NCI-H2171 treated with DMSO at 0.1 percent for 48 hours (cell line): ENCODE results near the gene S100A7.
A peak's percentile ranks its signal among the peaks of the same experiment; 100 is the strongest.
"Not testable (repeated sequence)": the region's sequence is repeated elsewhere in the genome, so short reads cannot be mapped to it uniquely, and the experiment has no call there.

Experiments used
- DNase-seq: peaks from one replicate; lab custom pipeline; 2025; lab: John Stamatoyannopoulos, UW

S100A7 gene

DNA sequence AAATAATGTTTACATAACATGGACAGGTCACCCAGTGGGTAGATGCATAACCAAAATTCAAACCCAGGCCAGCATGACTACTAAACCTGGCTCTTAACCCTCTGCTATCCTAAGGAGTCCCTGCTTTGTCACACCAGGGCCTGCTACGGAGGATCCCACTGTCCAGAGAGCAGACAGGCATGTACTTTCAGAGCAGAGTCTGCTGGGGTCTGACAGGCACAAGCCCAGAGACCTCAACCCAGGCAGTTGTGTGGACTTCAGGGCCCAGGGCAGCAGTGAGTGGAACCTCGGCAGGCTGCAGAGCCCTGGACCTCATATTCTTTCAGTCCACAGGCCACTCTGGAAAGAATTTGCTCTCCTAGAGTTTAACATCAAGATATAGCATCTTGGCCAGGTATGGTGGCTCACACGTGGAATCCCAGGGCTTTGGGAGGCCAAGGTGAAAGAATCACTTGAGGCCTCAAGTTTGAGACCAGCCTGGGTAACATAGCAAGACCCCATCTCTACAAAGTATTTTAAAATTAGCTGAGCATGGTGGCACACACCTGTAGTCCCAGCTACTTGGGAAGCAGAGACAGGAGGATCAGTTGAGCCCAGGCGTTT, 16.1 kb upstream of the S100A7 start:
- no peak for DNase-seq

DNA sequence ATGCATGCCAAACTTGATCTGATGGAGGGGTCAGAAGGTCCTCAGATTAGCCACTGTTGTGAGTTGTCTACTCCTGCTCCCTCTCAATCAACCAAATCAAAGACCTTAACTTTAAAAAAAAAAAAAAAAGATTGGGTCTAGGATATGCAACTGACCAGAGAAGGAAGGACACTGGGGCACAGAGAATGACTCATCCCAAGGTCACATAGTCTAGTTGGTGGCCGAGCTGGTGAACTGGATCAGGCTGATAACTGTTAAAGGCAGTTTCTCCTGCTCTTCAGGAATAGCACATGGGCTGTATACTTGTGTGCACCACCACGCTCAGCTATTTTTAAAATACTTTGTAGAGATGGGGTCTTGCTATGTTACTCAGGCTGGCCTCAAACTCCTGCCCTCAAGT, 14.8 kb upstream of the S100A7 start:
- no peak for DNase-seq

DNA sequence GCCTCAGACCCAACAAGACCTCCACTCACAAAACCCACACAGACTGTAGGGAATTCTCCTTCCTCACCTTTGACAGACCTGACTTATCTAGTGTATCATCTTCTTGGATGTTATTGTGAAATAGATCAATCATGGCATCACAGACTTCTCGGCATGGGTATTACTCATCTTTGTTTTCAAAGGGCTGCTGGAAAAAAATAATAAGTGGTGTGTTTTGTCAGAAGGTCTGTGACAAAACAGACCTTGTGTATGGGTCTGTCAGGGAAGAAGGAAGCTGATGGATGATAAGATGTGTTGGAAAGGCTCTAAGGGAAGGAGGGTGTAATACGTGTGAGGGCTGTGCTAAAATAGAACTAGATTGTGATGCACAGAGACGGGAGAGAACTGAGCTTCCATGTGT, 13.9 kb upstream of the S100A7 start:
- DNase-seq: no peak

DNA sequence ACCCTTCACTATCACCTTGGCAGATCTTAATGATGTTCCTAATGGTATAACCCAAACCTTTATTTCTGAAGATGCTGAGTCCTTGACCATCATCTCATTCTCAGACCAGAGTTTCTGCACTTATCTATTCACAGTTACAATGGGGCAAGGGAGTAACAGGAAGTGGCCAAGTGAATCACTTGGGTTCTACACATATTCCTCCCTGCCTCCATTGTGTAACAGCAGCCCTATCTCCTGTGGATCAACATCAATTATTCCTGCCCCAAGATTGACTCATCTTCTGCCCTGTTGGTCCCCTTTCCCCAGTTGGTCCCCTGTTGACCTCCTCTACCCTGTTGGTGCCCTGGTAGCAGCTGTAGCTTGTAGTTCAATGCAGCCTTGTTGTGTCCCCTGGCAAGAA, 10.3 kb upstream of the S100A7 start:
- DNase-seq: no peak

DNA sequence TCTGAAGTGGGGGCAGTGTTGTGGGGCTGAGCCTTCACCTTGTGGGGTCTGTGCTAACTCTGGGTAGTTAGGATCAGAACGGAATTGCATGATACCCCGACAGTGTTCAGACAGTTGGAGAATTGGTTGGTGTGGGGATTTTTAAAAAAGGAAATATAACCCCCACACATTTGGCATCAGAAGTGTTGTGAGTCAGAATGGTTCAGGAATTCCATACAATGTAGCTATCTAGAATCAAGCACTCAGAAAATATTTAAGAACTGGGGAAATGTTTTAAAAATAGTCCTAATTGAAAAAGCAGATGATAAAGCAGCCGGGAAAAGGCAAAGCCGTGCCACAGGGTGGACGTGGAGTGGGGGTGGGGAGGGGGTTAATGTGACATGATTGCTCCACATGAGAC, 6.5 kb upstream of the S100A7 start:
- no peak for DNase-seq

DNA sequence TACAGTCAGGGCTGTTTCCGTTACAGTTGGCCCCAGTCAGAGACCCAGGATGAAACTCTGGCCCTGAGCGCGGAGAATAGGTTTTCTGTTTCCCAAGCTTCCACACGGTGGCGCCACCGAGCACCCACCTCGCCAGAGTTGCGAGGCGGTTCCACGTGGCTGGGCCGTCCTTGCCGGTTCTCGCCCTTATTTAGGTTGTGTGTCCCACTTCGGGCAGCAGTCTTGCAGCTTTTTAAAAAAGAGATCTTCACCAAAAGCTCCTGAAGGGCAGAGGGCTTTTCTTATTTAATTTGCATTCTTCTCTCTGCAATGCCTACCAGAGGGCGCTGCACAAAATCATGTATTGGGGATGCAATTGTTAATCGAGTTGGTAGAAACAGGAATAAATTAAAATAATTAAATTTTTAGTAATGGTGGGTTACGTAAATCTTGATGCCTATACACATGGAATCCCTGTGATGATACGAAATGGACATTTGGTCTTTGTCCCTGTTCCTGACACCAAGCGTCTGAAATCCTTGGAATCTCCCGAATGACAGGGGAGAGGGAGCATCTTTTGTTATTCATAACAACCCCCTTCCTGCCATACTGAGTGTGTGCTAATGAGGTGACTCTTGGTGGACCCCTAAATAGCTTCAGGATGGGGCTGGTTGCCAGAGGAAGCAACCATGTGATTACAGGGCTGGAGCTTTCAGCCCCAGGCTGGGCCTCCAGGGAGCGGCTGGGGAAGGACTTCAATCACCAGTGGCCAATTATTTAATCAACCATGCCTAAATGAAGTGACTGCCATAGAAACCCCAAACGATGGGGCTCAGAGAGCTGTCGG, 5.6 kb upstream of the S100A7 start:
- no peak for DNase-seq

DNA sequence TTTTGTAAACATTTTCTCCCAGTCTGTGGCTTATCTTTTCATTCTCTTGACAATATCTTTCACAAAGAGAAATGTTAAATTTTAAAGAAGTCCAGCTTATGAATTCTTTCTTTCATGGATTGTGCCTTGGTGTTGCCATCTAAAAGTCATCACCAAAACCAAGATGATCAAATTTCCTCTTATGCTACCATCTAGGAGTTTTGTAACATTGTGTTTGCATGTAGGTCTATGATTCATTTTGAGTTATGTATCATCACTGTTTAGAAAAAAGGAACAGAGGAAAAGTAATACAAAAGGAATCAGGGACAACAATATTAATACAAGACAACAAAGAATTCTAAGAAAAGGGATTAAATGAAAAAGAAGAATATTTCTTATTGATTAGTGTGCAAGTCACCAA, 2.3 kb upstream of the S100A7 start:
- not testable (repeated sequence) for DNase-seq

DNA sequence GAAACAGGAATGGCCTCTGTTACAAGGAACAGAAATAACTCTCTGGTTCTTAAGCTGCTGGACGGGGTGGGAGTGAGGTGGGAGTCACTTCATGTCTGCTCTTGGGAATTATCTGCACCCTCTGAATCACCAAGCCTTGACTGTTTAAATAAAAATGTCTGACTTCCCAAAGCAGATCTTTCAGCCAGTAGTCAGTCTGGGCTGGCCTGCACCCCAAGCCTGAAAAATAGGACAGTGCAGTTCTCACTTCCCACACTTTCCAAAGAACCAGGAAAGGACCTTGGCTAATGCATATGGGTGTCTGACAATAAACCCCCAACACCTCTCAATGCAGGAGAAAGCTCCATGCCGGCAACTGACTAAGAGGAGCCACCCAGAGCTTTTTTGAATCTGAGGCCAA, 796 bp downstream of the S100A7 start:
- DNase-seq: no peak

DNA sequence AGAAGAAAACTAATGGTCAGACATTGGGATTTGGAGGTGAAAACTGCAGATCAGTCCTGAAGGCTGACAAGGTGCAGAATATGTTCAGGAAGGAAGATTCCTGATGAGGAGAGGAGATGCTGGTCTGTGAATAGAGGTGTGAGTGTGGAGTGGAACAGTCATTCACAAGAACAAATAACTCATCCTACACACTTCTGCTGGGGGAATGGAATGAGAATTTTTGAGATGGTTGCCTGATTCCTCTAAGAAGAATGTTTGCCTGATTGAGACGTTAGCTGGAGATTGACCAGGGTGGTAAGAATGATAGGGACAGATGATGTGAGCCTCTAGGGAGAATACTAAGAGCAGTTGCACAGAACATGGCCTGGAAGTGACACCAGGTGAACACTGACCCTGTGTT, 4.1 kb downstream of the S100A7 start:
- no peak for DNase-seq

DNA sequence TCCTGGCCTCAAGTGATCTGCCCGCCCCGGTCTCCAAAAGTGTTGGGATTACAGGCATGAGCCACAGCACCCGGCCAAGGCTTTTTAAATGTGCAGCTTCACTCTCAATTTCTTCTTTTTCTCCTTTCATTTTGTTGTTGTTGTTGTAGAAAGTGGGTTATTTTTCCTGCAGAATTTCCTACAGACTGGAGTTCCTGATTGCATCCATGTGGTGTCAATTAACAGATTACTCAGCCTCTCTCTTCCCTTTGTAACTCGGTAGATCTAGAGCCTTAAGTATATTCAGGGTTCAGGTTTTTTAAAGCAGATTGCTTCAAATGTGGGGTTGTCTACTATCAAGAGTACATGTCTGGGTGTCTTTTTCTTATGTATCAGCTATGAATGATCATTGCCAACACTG, 11.6 kb downstream of the S100A7 start:
- not testable (repeated sequence) for DNase-seq

DNA sequence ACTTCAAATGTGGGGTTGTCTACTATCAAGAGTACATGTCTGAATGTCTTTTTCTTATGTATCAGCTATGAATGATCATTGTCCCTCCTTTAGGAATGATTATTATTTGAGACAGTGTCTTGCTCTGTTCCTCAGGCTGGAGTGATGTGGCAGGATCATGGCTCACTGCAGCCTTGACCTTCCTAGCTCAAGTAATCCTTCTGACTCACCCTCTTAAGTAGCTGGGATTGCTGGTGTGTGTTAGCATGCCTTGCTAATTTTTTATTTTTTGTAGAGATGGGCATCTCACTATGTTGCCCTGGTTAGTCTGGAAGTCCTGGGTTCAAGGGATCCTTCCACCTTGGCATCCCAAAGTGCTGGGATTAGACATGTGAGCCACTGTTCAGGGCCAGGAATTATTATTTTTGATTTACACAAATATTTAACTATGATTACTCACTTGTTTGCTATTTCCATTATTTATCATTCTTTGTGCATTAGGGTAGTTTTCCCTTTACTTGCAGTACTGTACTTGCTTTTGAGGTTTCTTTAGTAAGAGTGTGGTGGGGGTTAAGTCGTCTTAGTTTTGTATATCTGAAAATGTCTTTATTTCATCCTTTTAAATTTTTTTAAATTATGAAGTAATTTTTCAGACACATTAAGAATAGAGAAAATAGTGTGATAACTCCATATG, 12.8 kb downstream of the S100A7 start:
- DNase-seq: no peak

DNA sequence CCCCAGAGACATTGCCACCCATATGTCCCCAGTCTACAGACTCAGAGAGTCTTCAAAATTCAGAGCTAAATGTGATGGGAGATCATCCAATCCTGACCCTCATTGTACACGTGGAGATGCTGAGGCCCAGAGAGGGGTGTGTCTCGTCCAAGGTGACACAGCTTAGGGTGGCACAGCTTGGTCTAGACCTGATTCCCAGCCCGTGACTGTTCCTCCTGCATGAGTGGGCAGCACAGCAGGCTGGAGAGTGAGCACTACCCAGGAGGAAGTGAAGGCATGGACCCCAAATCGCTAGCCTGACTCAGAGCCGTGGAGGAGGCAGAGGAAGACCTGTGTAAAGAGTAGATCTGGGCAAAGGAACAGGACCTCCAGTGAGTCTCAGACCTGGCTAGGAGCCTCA, 16.4 kb downstream of the S100A7 start:
- DNase-seq: no peak

DNA sequence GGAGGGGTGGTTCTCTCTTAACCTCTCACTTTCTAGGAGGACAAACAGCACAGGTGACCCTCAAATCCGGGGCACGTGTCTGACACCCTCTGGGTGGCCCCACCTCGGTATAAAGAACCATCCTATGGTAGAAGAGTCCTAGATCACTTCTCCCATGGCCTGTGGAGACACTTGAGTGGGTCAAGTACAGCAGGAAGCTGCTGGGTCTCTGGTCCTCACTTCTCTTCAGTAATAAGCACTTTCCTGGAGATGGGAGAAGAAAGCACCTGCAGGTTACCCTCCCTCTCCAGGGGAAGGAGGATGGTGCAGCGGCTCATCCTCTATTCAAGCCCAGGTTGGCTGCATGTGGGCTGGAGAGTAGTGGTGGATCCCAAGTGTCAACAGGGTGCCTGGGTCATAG, 17.0 kb downstream of the S100A7 start:
- no peak for DNase-seq

DNA sequence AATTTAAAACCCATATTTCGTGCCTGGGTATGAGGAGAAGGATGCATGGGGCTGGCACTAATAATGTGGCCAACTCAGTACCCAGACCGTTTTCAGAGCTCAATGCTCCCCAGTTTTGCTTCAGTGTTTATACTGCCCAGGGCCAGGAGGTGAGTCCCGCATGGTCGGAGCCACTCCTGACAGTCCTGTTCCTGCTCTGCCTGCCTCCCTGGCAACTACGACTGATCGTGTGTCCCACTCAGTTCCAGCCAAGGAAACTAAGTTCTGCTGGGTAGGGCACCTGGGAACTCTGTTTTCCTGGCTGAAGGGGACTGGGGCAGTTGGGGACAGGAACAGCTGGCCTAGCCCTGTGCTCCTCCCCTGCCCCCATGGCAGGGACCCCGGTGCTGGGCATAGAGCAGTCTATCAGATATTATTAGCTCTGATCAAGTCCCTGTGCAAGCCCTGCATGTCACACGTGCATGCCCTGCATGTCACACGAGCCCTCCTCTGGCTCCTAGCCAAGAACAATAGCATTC, 19.2 kb downstream of the S100A7 start:
- peak; percentile 90 for DNase-seq

DNA sequence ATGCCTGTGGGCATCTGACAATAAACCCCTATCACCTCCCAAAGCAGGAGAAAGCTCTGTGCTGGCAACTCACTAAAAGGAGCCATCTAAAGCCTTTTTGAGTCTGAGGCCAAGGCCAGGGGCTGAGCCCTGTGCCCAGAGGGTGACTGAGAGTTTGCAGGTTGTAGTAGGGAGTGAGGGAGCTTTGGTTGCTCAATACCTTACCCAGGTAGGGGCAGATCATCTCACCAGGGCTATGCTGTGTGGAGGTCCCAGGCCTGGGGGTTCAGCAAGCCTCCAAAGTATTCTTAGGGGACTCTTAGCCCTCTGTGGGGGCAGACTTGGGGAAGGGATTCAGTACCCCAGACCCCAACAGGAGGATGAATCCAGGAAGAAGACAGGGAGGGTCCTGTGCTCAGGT, 21.2 kb downstream of the S100A7 start:
- no peak for DNase-seq

DNA sequence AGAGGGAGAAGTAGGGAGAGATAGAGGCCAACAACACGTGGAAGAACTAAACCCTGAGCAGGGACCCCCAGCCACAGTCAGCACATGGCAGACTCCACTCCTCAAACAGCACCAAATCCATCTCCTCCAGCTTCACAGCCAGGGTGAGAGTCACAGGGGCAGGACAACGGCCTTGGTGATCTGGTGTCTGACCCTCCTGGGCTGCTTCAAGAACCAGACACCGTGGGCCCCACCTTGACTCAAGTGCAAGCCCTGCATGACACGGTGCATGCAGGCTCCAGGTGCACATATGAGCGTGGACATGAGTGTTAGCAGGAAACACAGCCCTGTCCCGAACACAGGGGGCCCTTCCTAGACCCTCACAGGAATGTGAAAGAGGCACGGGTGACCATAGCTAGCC, 21.9 kb downstream of the S100A7 start:
- DNase-seq: no peak

DNA sequence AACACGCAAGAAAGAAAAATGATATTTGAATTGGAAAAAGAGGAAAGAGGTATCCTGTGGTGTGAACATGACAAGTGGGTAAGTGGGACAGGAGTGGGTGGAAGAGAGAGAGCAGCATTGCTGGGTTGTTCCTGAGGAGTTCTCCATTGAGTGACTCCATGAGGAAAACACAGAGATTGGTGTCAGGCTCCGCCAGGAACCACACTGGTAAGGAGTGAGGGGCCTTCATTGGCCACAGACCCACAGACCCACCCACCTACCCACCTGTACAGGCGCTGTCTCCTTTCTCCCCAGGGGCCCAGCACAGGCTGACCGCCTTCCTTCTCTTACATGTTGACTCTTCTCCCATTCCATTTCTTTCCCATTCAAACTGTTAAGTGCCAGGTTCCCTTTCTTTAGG, 23.2 kb downstream of the S100A7 start:
- no peak for DNase-seq

DNA sequence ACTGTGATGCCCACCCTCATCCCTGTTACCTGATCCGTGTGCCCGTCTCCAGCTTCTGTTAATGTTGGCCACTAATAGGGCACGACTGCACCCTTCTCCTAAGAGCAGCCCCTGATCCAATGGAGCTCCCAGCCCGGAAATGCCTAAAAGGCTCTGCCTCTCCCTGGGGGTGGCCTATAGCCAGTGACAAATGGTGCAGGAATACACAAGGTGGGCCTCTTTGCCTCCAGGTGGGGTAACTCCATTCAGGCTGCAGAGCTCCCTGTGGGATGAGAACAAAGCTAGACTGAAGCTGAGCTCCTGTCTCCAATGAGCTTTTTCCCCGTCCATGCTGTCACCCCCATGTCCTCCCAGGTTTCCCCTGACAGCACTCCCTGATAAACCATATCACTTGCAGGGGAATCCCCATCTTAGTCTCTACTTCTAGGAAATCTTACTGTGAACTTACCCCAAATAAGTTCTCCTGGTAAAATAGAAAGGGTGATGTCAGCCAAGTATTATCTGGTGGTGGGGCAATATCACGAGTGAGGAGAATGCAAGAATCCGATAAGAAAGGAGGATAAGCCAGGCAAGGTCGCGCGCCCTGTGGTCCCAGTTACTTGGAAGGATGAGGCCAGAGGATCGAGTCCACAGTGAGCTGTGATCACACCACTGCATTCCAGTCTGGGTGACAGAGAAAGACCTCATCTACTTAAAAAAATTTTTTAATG, 25.6 kb downstream of the S100A7 start:
- DNase-seq: no peak

DNA sequence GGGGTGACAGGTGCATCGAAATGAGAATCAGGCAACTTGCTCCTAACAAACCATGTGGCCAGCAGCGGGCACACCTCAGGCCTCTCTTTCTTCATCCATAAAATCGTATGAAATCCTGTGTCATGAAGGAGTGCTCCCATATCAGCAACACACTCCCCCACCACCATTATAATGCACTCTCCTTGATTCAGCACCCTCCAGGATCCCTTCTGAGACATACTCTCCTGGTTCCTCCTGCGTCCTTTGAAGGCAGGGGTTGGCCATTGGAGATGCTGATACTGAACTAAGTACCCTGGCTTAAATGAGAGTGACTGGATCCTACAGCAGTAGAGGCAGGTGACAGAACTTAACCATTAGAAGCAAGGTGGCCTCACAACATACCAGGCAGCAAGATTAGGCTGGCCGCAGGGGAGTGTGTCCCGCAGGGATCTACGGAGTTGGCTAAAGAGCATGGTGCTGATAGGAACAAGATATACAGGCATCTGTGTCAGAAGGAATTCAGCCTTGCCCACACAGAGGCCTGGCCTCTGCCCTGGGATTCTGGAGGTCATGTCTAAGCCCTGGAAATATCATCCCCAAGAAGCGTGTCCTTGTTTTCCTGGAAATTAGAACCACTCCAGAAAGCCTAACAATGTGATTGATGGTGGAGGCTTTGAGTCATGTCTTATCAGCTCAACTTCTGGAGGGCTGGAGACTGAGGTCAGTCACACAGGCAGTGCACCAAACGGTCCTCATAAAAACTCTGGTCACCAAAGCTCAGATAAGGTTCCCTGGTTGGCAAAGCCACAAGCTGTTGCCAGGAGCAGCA, 27.4 kb downstream of the S100A7 start:
- no peak for DNase-seq

DNA sequence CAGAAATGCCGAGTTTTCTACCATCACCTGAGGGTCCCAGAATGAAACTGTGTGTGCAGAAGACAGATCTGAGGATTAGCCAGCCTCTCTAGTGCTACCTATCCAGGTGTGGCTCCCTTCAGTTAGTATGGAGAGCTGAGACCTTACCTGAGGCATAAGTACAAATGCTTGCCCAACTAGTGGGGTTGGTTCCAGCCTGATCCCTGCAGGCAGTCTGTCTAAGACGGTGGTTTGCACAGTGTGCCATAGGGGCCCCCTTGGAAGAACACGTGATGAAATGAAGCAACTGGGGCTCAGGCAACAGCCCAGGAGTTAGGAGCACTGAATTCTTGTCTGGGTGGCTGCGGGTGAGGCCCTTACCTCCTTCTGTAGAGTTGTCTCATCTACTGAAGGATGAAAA, 28.5 kb downstream of the S100A7 start:
- no peak for DNase-seq

DNA sequence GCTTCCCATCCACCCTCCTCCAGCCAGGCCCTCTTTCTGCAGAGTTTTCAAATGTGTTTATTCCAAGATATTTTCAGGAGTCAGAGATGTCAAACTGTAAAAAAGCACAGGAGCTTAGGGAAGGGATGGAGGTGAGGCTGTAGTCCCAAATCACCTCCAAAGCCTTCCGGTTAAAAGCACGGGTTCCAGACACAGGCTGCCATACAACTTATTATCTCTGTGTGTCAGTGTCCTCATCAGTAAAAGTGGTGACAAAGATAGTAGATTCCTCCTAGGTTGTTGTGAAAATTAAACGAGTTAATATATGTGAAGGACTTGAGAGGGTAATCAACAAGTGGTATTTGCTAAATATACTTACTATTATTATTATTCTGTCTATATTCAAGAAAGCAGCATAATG, 29.0 kb downstream of the S100A7 start:
- no peak for DNase-seq

DNA sequence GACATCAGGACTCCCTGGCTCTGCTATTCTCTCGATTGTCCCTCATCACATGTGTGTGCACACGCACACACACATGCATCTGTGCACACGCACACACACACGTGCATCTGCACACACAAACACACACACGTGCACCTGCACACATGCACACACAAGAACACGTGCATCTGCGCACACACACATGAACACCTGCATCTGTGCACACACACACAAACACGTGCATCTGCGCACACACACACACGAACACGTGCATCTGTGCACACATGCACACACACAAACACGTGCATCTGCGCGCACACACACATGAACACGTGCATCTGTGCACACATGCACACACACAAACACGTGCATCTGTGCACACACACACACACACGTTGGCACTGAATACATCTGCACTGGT, 29.4 kb downstream of the S100A7 start:
- no peak for DNase-seq
